Activated naive CD8-positive, alpha-beta T cell treated with anti-CD3 and anti-CD28 coated beads, Interleukin-2, amount 50 U/mL, for 16 hours (primary cell): ENCODE measurements around the gene CYSLTR2.
"Not testable (repeated sequence)": the region's sequence is repeated elsewhere in the genome, so short reads cannot be mapped to it uniquely, and the experiment has no call there.

Source experiments
- DNase-seq: peaks from one replicate; pipeline ENCODE4 v3.0.0-alpha.2; 2020; ENCODE audit warnings: low read depth, low spot score

CYSLTR2 gene

GRCh38 chr13:48693998-48694397 is 40.3 kb downstream of the CYSLTR2 start:
- no peak for DNase-seq

GRCh38 chr13:48695776-48696175 is 42.0 kb downstream of the CYSLTR2 start:
- no peak for DNase-seq

- not testable (repeated sequence) for DNase-seq
These were observed 42.9 kb downstream of the CYSLTR2 start for GRCh38 chr13:48696676-48697075.

GRCh38 chr13:48707405-48707804 is 53.7 kb downstream of the CYSLTR2 start:
- DNase-seq = no peak

GRCh38 chr13:48708764-48709163 is 55.0 kb downstream of the CYSLTR2 start:
- no peak for DNase-seq

GRCh38 chr13:48709213-48709612 is 55.5 kb downstream of the CYSLTR2 start:
- no peak for DNase-seq

- DNase-seq = no peak
These were observed 56.4 kb downstream of the CYSLTR2 start for GRCh38 chr13:48710160-48710559.

- no peak for DNase-seq
These were observed 58.4 kb downstream of the CYSLTR2 start for GRCh38 chr13:48712141-48712540.

- no peak for DNase-seq
These were observed 62.2 kb downstream of the CYSLTR2 start for GRCh38 chr13:48715977-48716376.

- DNase-seq = no peak
These were observed 66.9 kb downstream of the CYSLTR2 start for GRCh38 chr13:48720621-48721020.

GRCh38 chr13:48723168-48723567 is 69.4 kb downstream of the CYSLTR2 start:
- DNase-seq = no peak

- DNase-seq = no peak
These were observed 71.5 kb downstream of the CYSLTR2 start for GRCh38 chr13:48725271-48725670.

GRCh38 chr13:48726711-48727110 is 73.0 kb downstream of the CYSLTR2 start:
- no peak for DNase-seq

GRCh38 chr13:48727241-48728011 is 73.7 kb downstream of the CYSLTR2 start:
- DNase-seq = no peak

GRCh38 chr13:48728226-48728625 is 74.5 kb downstream of the CYSLTR2 start:
- DNase-seq = no peak

- DNase-seq = no peak
These were observed 75.1 kb downstream of the CYSLTR2 start for GRCh38 chr13:48728876-48729275.

GRCh38 chr13:48729856-48730255 is 76.1 kb downstream of the CYSLTR2 start:
- no peak for DNase-seq

GRCh38 chr13:48731001-48731658 is 77.4 kb downstream of the CYSLTR2 start:
- no peak for DNase-seq

GRCh38 chr13:48731957-48732569 is 78.3 kb downstream of the CYSLTR2 start:
- peak; percentile 21 for DNase-seq

- DNase-seq = no peak
These were observed 80.1 kb downstream of the CYSLTR2 start for GRCh38 chr13:48733739-48734335.

- no peak for DNase-seq
These were observed 81.8 kb downstream of the CYSLTR2 start for GRCh38 chr13:48735571-48735970.

GRCh38 chr13:48737689-48738088 is 84.0 kb downstream of the CYSLTR2 start:
- DNase-seq = no peak
